ENCODE results near the gene C1orf35. TPM values are rescaled to one million over a fixed set of nuclear protein-coding genes. Genes with fewer than 3 reads are reported as not detected.

C1orf35 gene
- total and polyA plus RNA-seq, 2 of the 4 experiments (the other 2 are of a cell fraction), result 4.3 to 13.0 TPM

- Histone ChIP-seq H3K4me3 (ENCODE audit: insufficient read depth, low read depth, low read length) (no peak overlapping the region), H2BK5ac (ENCODE audit: low read depth, low read length, poor library complexity, severe bottlenecking) (no peak overlapping the region), H3K36me3 (ENCODE audit: control insufficient read depth, insufficient read depth, low read length) (peaks cover 47% of the 10 kb centered on the region), H2BK120ac (ENCODE audit: low read depth, low read length) (no peak overlapping the region), H3K56ac (ENCODE audit: extremely low read depth, insufficient read depth, low read length) (no peak overlapping the region), H4K8ac (ENCODE audit: low read depth in 2 of 2, low read length in 2 of 2) (no peak overlapping the region), H3K27ac (ENCODE audit: insufficient read depth, low read length) (no peak overlapping the region), H4K20me1 (ENCODE audit: insufficient read depth, low read length) (peaks cover 100% of the 10 kb centered on the region), H3K14ac (replicated peaks; ENCODE audit: low read depth, low read length) (no peak overlapping the region), H4K91ac (ENCODE audit: insufficient read depth, low read depth, low read length) (no peak overlapping the region), H2BK15ac (ENCODE audit: low read depth, low read length) (no peak overlapping the region), H2AK5ac (ENCODE audit: low read depth, low read length) (no peak overlapping the region), H2BK20ac (ENCODE audit: low read depth, low read length) (no peak overlapping the region), H3K9ac (ENCODE audit: low read depth, low read length) (no peak overlapping the region), H3K4me1 (ENCODE audit: control insufficient read depth, insufficient read depth, low read length) (peaks cover 14% of the 10 kb centered on the region), H3K18ac (ENCODE audit: low read depth, low read length) (no peak overlapping the region), H3K79me1 (ENCODE audit: low read depth in 1 of 2, low read length in 2 of 2) (peaks cover 0 to 60% of the 10 kb centered on the region in 2 experiments; a peak in 3 of 4 replicates), H4K5ac (ENCODE audit: low read depth, low read length) (no peak overlapping the region), H3K4ac (ENCODE audit: low read depth, low read length) (no peak overlapping the region), H3K9me3 (ENCODE audit: control insufficient read depth, insufficient read depth, low read length) (peaks cover 9% of the 10 kb centered on the region; the same call in 1 of the 2 replicates), H3K9me1 (ENCODE audit: insufficient read depth, low read length) (peaks cover 37% of the 10 kb centered on the region), H2AK9ac (replicated peaks; ENCODE audit: low read depth, low read length, poor library complexity) (no peak overlapping the region), H3K4me2 (ENCODE audit: low read depth, low read length) (no peak overlapping the region), H2AFZ (replicated peaks; ENCODE audit: low read length, poor library complexity) (no peak overlapping the region), H3K23ac (ENCODE audit: low read depth, low read length) (no peak overlapping the region), H3K27me3 (ENCODE audit: control insufficient read depth, insufficient read depth, low read length) (no peaks in the 10 kb centered on the region)
- WGBS, 2 experiments (ENCODE audit: extremely low coverage in 2 of 2, insufficient read length in 1 of 2), result 80% methylated on average over 1 of the region's 13 CpGs; no CpG with 5 or more reads in 1 of the 2 experiments
- no TSS peak for BruUV-seq (replicated peaks)
- DNase-seq (no peak), ATAC-seq (ENCODE audit: low read depth) (no peak)
- no peak for TF ChIP-seq POLR2A (IDR thresholded peaks at IDR 0.05; ENCODE audit: low read depth, low read length)
- ChIA-PET CTCF (no interaction called here), POLR2A (ENCODE audit: unreplicated experiment) (no interaction called here)
- dilution Hi-C loops (cut with HindIII; ENCODE audit: low sequenced_read_pairs, unreplicated experiment) (no loop called here), in situ Hi-C loops (cut with MboI; ENCODE audit: low sequenced_read_pairs) (no loop called here), intact Hi-C loops (cut with micrococcal nuclease) (no loop called here)
These were observed 8.6 kb downstream of the C1orf35 start for GRCh38 chr1:228094432-228095016.

Data from IMR-90 (cell line).